T-cell (primary cell): Measurements from ENCODE around the gene TIMM23. TPM values are rescaled to one million over a fixed set of nuclear protein-coding genes. Genes with fewer than 3 reads are reported as not detected.
"Not testable (repeated sequence)": the region's sequence is repeated elsewhere in the genome, so short reads cannot be mapped to it uniquely, and the experiment has no call there.

Experiments used
- ATAC-seq, 4 experiments: fragments of 200-7000 bp in 3 of 4; fragments of 150-1000 bp in 1 of 4; cut with Tn5 transposase; replicated peaks in 1 of 4; 1 replicate in 3 of 4; 2 replicates in 1 of 4; pipeline ENCODE4 v1.10.0; 2021; ENCODE audit warnings: moderate library complexity in 3 of 4, mild to moderate bottlenecking in 2 of 4, moderate number of reproducible peaks in 1 of 4
- CTCF ChIA-PET, 2 donors: fragments of 300-600 bp; sonication (Branson Sonifier 250); formaldehyde crosslinking; loops; one replicate each; lab custom pipeline; 2022; ENCODE audit warnings: antibody characterized with exemption in 2 of 2; lab: Charles Lee
- POLR2A ChIA-PET, 2 donors: fragments of 300-600 bp; sonication (Branson Sonifier 250); formaldehyde crosslinking; loops; one replicate each; lab custom pipeline; 2022; ENCODE audit warnings: antibody characterized with exemption in 2 of 2; lab: Charles Lee
- DNase-seq, 35 experiments: peaks; one replicate each; pipeline versions ENCODE4 v3.0.0 to v3.0.0-alpha.2; 2013 to 2023
- H3K27ac ChIP-seq: one replicate; pipeline ENCODE4 v1.5.1; 2013; ENCODE audit warnings: low read length
- H3K27me3 ChIP-seq, 2 experiments: replicated peaks in 1 of 2; 1 replicate in 1 of 2; 2 replicates in 1 of 2; pipeline versions ENCODE4 v1.6.1 to v1.7.0; 2013; ENCODE audit warnings: low read length in 1 of 2, mixed read lengths in 1 of 2; ENCODE audit not compliant: control insufficient read depth in 2 of 2, insufficient read depth in 2 of 2; ENCODE audit errors: extremely low read depth in 1 of 2
- H3K36me3 ChIP-seq, 2 donors: 1 replicate in 1 of 2; 2 replicates in 1 of 2; pipeline versions ENCODE4 v1.6.1 to v1.7.0; 2013; ENCODE audit warnings: low read length in 1 of 2; ENCODE audit not compliant: control insufficient read depth in 2 of 2, insufficient read depth in 1 of 2; ENCODE audit errors: extremely low read depth in 1 of 2
- H3K4me1 ChIP-seq, 2 experiments: 1 replicate in 1 of 2; 2 replicates in 1 of 2; pipeline versions ENCODE4 v1.6.1 to v1.7.0; 2013; ENCODE audit warnings: low read length in 2 of 2, mixed read lengths in 1 of 2; ENCODE audit not compliant: insufficient read depth in 2 of 2, control insufficient read depth in 1 of 2; ENCODE audit errors: extremely low read depth in 1 of 2
- H3K4me3 ChIP-seq, 2 donors: 1 replicate in 1 of 2; 2 replicates in 1 of 2; pipeline versions ENCODE4 v1.5.1 to v1.7.0; 2013; ENCODE audit warnings: mild to moderate bottlenecking in 2 of 2, low read length in 1 of 2, moderate library complexity in 1 of 2; ENCODE audit not compliant: control insufficient read depth in 1 of 2; ENCODE audit errors: extremely low read depth in 1 of 2
- H3K9me3 ChIP-seq: 2 replicates; pipeline ENCODE4 v1.7.0; 2013
- H3K27ac Mint-ChIP-seq, 2 donors: one replicate each; pipeline ENCODE4 v1.8.0; 2020 to 2021; ENCODE audit warnings: mild to moderate bottlenecking in 2 of 2, mixed read lengths in 2 of 2
- H3K27me3 Mint-ChIP-seq, 2 donors: one replicate each; pipeline ENCODE4 v1.8.0; 2021 to 2022; ENCODE audit warnings: mixed read lengths in 2 of 2
- H3K36me3 Mint-ChIP-seq: one replicate; pipeline ENCODE4 v1.8.0; 2021; ENCODE audit warnings: mixed read lengths
- H3K4me1 Mint-ChIP-seq, 3 donors: one replicate each; pipeline ENCODE4 v1.8.0; 2020 to 2022; ENCODE audit warnings: mixed read lengths in 3 of 3, mild to moderate bottlenecking in 1 of 3
- H3K4me3 Mint-ChIP-seq, 3 donors: one replicate each; pipeline ENCODE4 v1.8.0; 2020 to 2022; ENCODE audit warnings: mild to moderate bottlenecking in 3 of 3, mixed read lengths in 3 of 3, moderate library complexity in 3 of 3
- H3K9me3 Mint-ChIP-seq, 3 donors: one replicate each; pipeline ENCODE4 v1.8.0; 2020 to 2022; ENCODE audit warnings: mixed read lengths in 3 of 3
- WGBS: methylation state at CpG from one replicate; pipeline ENCODE4 v1.1.5; 2013; ENCODE audit warnings: missing lambda C conversion rate; ENCODE audit not compliant: insufficient coverage; 5-methylcytosine and 5-hydroxymethylcytosine counted together
- total RNA-seq, 35 experiments: library from RNA in 6 of 35; stranded (reverse) in 6 of 35; fragments of 120-200 nt in 1 of 35; gene quantifications; one replicate each; pipeline versions ENCODE4 v1.2.1 to v1.2.4 and lab custom pipeline; 2013 to 2026

TIMM23 gene
- total RNA-seq, 5 donors from 2014 or later (not counting 1 experiment from before 2014, with no cell fraction given) = 24.5 to 27.0 (median 24.8) TPM

DNA sequence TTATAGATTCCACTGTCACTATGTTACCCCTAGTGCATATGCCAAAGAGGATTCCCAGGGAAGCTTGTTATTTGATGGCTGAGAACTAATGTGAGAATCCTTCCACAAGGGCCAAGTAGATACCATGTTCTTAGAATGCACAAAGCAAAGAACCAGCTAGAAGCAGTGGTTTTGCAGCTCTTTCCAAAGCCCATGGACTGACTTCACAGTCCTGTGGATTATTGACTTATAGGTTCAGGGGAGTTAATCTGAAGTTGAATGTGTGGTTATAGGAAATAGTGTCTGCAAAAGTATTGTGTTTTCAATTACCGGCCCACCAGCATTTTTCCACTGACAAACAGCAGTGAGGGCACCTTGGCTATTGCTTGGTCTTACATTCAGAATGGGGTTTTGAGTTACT is 28.2 kb downstream of the TIMM23 start:
- peaks cover 45% of the 10 kb centered on the region for H3K36me3 Mint-ChIP-seq
- H3K9me3 Mint-ChIP-seq = peaks cover 0 to 4% (median 0%) of the 10 kb centered on the region in 3 donors
- H3K4me3 ChIP-seq = no peak overlapping the region
- no peaks in the 10 kb centered on the region for H3K9me3 ChIP-seq
- no peak overlapping the region for H3K27ac Mint-ChIP-seq
- no peaks in the 10 kb centered on the region for H3K4me1 ChIP-seq
- no peaks in the 10 kb centered on the region for H3K27me3 Mint-ChIP-seq
- WGBS = 100% methylated on average over 1 of the region's 1 CpG
- peaks cover 9 to 47% of the 10 kb centered on the region in 2 donors for H3K36me3 ChIP-seq
- CTCF ChIA-PET = no interaction called here
- DNase-seq = no peak
- POLR2A ChIA-PET = no interaction called here
- H3K27me3 ChIP-seq = no peaks in the 10 kb centered on the region
- H3K4me3 Mint-ChIP-seq = no peak overlapping the region
- H3K4me1 Mint-ChIP-seq = no peaks in the 10 kb centered on the region
- ATAC-seq = no peak
- no peak overlapping the region for H3K27ac ChIP-seq

DNA sequence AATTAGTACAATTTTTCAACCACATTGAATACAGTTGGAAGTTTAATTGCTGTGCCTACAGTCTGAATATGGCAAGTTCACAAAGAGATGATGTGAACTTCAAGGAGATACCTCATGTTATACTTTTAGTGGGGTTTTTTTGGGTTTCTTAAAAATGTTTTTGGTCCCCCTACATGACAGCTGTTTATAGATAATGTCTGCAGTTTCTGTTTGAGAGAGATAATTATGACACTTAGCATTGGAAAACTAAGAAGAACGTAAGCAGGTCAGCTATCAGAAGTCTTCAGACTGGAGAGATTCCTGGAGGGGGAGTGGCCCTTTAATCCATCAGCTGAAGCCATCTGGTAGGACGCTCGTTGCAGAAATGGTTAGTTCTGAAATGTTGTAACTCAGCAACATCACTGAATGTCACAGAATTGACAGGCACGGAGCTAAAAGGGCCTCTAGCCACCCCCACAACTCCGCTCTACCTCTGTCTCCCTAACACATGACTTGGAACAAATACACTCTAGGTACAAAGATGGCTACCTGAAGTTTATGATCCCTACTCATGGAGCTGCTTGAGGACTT is 29.0 kb downstream of the TIMM23 start:
- WGBS = 100% methylated on average over 1 of the region's 5 CpGs
- no peak overlapping the region for H3K4me3 Mint-ChIP-seq
- peaks cover 45% of the 10 kb centered on the region for H3K36me3 Mint-ChIP-seq
- ChIA-PET POLR2A (no interaction called here), CTCF (no interaction called here)
- ATAC-seq (no peak), DNase-seq (no peak)
- peaks cover 0 to 4% (median 0%) of the 10 kb centered on the region in 3 donors for H3K9me3 Mint-ChIP-seq
- H3K4me1 Mint-ChIP-seq = no peaks in the 10 kb centered on the region
- no peak overlapping the region for H3K4me3 ChIP-seq
- H3K27ac ChIP-seq = no peak overlapping the region
- no peaks in the 10 kb centered on the region for H3K4me1 ChIP-seq
- no peak overlapping the region for H3K27ac Mint-ChIP-seq
- no peaks in the 10 kb centered on the region for H3K27me3 ChIP-seq
- no peaks in the 10 kb centered on the region for H3K27me3 Mint-ChIP-seq
- no peaks in the 10 kb centered on the region for H3K9me3 ChIP-seq
- H3K36me3 ChIP-seq = peaks cover 9 to 53% of the 10 kb centered on the region in 2 donors

DNA sequence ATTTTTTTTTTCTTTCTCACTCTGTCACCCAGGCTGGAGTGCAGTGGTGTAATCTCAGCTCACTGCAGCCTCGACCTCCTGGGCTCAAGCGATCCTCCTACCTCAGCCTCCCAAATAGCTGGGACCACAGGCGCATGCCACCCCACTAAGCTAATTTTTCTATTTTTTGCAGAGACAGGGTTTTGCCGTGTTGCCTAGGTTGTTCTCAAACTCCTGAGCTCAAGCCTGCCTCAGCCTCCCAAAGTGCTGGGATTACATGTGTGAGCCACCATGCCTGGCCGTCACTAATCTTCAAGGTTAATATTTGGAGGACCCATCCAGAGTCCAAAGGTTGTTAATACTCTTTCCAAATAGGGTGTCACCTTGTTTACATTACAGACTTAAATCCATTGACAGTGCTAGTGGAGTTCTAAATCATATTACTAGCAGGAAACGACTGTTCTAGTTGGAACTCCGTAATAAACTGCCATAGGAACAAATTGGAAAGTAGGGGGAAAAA is 29.9 kb downstream of the TIMM23 start:
- DNase-seq, H3K4me1 ChIP-seq, POLR2A ChIA-PET, H3K4me1 Mint-ChIP-seq, H3K27ac ChIP-seq, H3K9me3 Mint-ChIP-seq, H3K9me3 ChIP-seq, H3K27ac Mint-ChIP-seq, H3K4me3 ChIP-seq, H3K27me3 ChIP-seq, H3K4me3 Mint-ChIP-seq, H3K27me3 Mint-ChIP-seq, ATAC-seq, CTCF ChIA-PET: not testable (repeated sequence)
- H3K36me3 ChIP-seq = peaks cover 9 to 63% of the 10 kb centered on the region in 2 donors
- WGBS = 100% methylated on average over 2 of the region's 7 CpGs
- peaks cover 49% of the 10 kb centered on the region for H3K36me3 Mint-ChIP-seq

DNA sequence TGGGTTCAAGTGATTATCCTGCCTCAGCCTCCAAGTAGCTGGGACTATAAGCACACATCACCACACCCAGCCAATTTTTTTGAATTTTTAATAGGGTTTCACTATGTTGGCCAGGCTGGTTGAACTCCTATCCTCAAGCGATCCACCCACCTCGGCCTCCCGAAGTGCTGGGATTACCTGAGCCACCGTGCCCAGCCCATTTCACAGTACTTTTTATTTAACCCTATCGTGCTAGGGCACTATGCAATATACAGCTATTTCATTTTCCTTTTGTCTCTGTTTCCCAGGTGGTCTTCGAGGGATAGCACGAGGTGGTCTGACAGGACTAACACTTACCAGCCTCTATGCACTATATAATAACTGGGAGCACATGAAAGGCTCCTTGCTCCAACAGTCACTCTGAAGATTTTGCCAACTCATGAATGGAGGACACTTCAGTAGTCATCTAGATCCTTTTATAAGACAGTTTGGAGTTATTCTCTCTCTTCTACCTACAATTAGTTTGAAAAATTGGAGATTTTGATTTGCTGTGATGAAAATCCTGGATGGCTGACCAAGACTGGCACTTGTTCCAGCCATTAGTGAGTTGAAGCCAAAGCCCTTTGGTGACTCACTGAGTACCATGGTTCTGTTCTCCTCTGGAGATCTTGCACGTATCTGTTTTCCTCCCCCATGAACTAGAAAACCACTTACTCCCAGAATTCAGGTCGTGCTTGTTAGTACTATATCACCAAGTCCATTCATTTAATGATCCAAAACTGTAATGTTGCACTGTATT is 30.8 kb downstream of the TIMM23 start:
- ChIA-PET POLR2A (interaction anchor here (0.7 to 1.0 kb wide), 2 partner anchors 18 to 264 kb away, joined by 3 to 5 read pairs; no protein-coding TSS in a partner anchor), CTCF (interaction anchor here in 1 of 2 donors (0.7 kb wide), 1 partner anchor 1027 kb away, joined by 4 read pairs; no protein-coding TSS in a partner anchor)
- DNase-seq (no peak), ATAC-seq (no peak)
- WGBS = 100% methylated on average over 7 of the region's 9 CpGs
- H3K36me3 Mint-ChIP-seq = peaks cover 50% of the 10 kb centered on the region
- H3K27ac ChIP-seq = no peak overlapping the region
- H3K36me3 ChIP-seq = peaks cover 9 to 72% of the 10 kb centered on the region in 2 donors
- H3K9me3 Mint-ChIP-seq = peaks cover 0 to 4% (median 0%) of the 10 kb centered on the region in 3 donors
- no peak overlapping the region for H3K27ac Mint-ChIP-seq
- no peaks in the 10 kb centered on the region for H3K27me3 ChIP-seq
- peaks cover 0 to 3% (median 0%) of the 10 kb centered on the region in 3 donors for H3K4me1 Mint-ChIP-seq
- H3K27me3 Mint-ChIP-seq = no peaks in the 10 kb centered on the region
- no peak overlapping the region for H3K4me3 Mint-ChIP-seq
- no peak overlapping the region for H3K4me3 ChIP-seq
- H3K9me3 ChIP-seq = no peaks in the 10 kb centered on the region
- H3K4me1 ChIP-seq = no peaks in the 10 kb centered on the region

DNA sequence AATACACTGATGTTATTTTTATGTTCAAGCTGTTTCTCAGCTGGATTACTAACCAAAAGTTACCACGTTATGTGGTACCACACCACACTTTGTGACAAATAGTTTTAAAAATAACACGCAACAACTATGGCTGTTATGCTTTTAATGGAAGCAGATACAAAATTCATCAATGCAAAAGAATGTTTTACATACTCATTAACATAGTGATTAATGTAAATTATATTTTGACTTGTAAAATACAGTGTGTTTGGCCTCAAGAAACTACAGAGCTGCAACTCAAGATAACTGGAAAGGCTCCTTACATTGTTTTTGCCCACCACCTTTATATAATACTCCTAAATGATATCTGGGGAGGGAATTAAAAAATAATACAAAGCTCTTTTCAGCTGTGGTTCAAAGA is 32.7 kb downstream of the TIMM23 start:
- H3K36me3 Mint-ChIP-seq = peaks cover 47% of the 10 kb centered on the region
- no peak overlapping the region for H3K4me3 ChIP-seq
- no peak for ATAC-seq
- no peaks in the 10 kb centered on the region for H3K27me3 Mint-ChIP-seq
- no peak overlapping the region for H3K4me3 Mint-ChIP-seq
- no peaks in the 10 kb centered on the region for H3K27me3 ChIP-seq
- ChIA-PET CTCF (no interaction called here), POLR2A (no interaction called here)
- H3K27ac Mint-ChIP-seq = no peak overlapping the region
- H3K9me3 ChIP-seq = no peaks in the 10 kb centered on the region
- H3K4me1 ChIP-seq = no peaks in the 10 kb centered on the region
- H3K36me3 ChIP-seq = peaks cover 3 to 90% of the 10 kb centered on the region in 2 donors
- H3K27ac ChIP-seq = no peak overlapping the region
- no CpG with 5 or more reads among the region's 2 CpGs for WGBS
- no peak for DNase-seq
- no peaks in the 10 kb centered on the region for H3K9me3 Mint-ChIP-seq
- H3K4me1 Mint-ChIP-seq = peaks cover 0 to 6% (median 2%) of the 10 kb centered on the region in 3 donors

DNA sequence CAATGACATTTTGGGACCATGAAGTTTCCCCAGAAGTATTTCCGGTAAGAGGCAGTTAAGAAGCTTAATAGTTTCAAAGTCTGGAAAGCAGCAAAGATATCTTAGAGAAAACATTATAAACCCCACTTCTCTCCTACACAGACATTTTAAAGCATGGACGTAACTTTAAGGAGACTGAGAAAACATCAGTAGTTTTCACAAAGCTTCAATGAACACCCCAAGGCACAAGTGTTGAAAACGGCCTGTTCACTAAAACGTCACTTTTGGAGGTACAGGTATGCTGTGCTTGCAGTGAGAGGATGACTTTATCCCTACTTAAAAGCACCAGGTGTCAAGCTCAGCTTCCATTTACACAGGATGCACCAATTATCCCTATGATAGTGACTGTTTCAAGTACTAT is 33.1 kb downstream of the TIMM23 start:
- Histone ChIP-seq H3K4me1 (no peaks in the 10 kb centered on the region), H3K27ac (no peak overlapping the region), H3K9me3 (no peaks in the 10 kb centered on the region), H3K4me3 (no peak overlapping the region), H3K36me3 (peaks cover 3 to 92% of the 10 kb centered on the region in 2 donors), H3K27me3 (no peaks in the 10 kb centered on the region)
- no peak for DNase-seq
- no peak for ATAC-seq
- CTCF ChIA-PET = no interaction called here
- Mint-ChIP-seq H3K4me3 (no peak overlapping the region), H3K27me3 (no peaks in the 10 kb centered on the region), H3K4me1 (peaks cover 0 to 6% (median 2%) of the 10 kb centered on the region in 3 donors), H3K9me3 (no peaks in the 10 kb centered on the region), H3K27ac (no peak overlapping the region), H3K36me3 (peaks cover 44% of the 10 kb centered on the region)
- WGBS = no CpG with 5 or more reads among the region's 4 CpGs
- POLR2A ChIA-PET = no interaction called here
